Head of caudate nucleus (tissue), 42 donors: Measurements from ENCODE around the gene APPL2.
"Not testable (repeated sequence)": the region's sequence is repeated elsewhere in the genome, so short reads cannot be mapped to it uniquely, and the experiment has no call there.

Experiments
- DNase-seq, 42 donors: peaks; one replicate each; pipeline versions ENCODE4 v3.0.0 to v3.0.0-alpha.2; 2020 to 2021; ENCODE audit warnings: mixed read lengths in 7 of 42
- intact Hi-C: fragments of 100-400 bp; cut with DNase I; formaldehyde crosslinking; loops from one replicate; pipeline ENCODE4 v1.15.0; 2022

The APPL2 gene

DNA sequence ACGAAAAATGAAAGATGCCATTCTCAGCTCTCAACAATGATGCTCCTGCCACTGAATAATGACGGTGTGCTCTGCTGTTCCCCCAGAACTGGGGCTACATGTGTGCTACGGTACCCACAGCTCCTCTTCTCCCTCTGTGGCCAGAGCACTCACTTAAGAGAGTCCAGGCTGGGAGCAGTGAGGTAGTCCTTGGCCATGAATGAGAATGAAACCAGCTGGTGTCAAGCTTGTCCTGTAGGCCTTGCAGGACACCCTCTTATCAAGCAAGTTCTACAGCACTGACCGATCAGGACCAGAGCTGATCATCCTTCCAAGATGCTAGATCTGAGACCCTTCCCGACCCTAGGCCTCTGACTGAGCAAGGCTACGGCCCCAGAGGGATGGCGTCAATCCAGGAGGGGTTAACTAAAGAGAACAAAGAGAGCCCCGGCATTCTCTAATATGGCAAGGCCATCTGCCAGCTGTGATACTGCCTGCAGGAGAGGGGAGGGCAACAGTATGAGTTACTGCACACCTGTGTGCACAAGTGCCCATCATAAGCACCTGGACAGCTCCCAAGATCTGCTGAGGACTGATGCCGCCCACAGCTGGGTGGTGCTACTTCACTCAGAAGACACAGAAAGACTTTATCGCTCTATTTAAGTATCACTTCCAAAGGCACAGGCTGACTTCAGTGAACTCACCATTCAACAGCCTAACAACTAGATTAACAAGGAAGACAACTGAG lies 30.5 kb downstream of the APPL2 start:
- DNase-seq: no peak

DNA sequence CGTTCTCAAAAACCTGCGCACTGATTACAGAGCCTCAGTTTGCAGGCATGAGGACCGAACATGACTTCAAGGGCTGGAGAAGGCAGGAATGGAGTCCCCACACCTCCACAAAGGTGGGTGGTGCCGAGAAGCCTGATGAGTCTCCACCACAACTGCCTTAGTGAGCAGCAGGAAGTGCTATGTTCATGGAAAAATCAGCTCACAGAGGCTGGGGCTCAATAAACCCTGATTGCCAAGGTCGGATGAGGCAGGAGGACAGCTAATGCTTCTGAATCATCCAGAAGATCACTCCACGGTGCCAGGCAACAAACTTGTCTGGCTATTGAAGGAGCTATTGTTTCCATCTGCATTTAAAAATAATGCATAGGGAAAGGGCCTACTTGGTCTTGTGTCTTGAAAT lies 31.1 kb downstream of the APPL2 start:
- peak in 1 of 42 donors; percentile 35 for DNase-seq
- intact Hi-C loops: no loop called here

More for the DNA sequence above, 30.5 kb downstream of the APPL2 start:
- intact Hi-C loops: no loop called here

- DNase-seq: peak in 1 of 42 donors; percentile 10
- intact Hi-C loops: no loop called here
Observed at GRCh38 chr12:105204127-105204526, 31.8 kb downstream of the APPL2 start.

DNA sequence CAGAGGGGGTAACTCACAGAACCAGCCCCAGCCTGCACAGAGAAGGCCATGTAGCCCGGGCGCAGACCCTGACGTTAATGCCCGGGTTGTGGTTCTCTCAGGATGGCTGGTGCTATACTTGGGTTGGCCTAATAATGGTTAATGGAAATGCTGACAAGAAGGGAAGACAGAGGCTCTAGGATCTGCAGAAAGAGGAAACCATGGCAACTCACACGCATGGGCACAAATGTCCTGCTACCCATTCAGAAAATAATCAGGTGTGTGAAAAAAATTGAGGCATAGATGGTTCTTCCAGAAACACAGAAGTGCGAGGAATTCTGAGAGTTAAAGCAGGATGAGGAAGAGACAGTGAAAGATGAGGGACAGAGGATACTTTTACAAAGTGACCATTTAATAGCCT lies 33.8 kb downstream of the APPL2 start:
- DNase-seq: peak in 1 of 42 donors; percentile 22
- intact Hi-C loops: no loop called here

DNA sequence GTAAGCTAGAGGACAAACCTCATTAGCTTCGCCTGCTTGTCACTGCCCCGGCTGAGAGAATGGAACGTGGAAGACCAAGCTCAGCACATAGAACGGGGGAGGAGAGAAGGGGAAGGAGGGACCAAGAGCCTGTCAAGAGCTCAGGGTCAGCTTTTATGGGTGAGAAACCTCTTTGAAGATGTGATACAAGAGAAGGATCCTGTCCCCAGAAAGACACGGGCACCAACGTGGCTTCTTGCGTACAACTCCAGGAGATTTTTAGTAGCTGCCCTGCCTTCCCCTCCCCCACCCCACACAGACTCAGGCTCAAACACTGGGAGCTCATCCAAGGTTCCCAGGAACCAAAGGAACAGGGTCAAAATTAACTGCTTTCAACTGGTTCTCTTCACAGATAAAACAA lies 34.7 kb downstream of the APPL2 start:
- intact Hi-C loops: no loop called here
- DNase-seq: peak in 3 of 42 donors; percentile 21 to 46 (median 44)

GRCh38 chr12:105200385-105200784 lies 35.6 kb downstream of the APPL2 start:
- intact Hi-C loops: no loop called here
- DNase-seq: peak in 1 of 42 donors; percentile 13

DNA sequence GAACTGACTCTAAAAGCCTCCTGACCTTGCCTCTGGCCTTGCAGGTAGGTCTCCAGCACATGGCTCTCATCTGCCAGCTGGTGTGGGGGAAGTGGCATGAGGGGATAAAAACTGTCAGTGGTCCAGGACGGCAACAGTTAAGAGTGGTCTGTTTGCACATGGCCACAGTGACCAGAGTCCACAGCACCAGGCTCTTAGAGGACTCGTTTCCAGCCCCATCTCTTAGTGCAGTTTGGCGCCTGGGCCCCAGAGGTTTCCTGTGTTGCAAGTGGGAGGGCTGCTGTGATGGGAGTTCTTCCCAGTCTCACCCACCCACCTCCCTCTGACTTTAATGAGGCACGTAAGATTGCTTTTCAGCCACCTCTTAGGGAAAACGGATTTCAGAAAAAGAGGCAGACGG lies 37.0 kb downstream of the APPL2 start:
- intact Hi-C loops: no loop called here
- DNase-seq: peak in 29 of 42 donors; percentile 11 to 82 (median 50)

GRCh38 chr12:105196090-105196489 lies 39.9 kb downstream of the APPL2 start:
- intact Hi-C loops: no loop called here
- no peak for DNase-seq

DNA sequence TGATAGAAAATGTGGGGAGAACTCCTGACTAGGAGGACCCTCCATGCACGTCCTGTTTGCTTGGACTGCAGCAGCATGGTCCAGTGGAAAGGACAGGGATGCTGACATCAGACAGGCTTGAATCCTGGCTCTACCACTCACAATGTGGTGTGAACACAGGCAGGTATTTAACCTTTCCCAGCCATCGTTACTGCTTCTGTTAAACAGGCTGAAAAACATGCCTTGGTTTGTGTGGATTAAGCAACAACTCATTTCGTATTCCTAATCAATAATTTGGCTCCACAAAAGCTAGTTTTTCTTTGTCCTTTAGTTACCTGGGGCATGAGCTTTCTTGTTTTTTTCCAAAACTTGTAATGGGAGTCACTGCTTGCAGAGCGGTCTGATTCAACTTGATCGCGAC lies 41.0 kb downstream of the APPL2 start:
- intact Hi-C loops: no loop called here
- DNase-seq: no peak

DNA sequence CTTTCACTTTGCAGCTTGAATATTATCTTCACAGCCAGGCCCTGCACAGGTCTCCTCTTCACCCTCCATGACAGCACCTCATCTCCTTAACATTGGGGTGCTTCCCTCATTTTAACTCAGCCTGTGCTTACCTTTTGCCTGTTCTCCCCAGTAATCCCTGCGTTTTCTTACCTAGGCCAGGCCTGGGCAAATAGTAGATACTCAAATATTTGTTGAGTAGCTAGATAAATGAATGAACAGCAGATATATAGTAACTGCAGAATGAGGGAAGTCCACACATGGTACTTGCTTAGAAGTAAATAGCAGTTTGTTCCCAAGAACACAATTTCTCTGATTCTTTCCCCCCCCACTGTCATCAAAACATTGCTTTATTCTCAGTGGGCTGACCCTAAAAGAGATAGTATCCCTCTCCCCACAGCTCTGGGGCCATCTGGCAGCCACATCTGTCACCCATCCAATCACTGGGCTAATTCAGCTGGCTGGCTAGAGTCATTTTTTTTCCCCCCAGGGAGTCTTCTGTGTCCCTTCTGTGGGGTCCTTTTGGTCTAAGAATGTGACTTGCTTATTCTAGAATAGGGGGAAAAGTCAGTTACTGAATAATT lies 43.2 kb downstream of the APPL2 start:
- intact Hi-C loops: no loop called here
- peak in 23 of 42 donors; percentile 14 to 67 (median 43) for DNase-seq

GRCh38 chr12:105190530-105190929 lies 45.4 kb downstream of the APPL2 start:
- no peak for DNase-seq
- intact Hi-C loops: no loop called here

GRCh38 chr12:105189293-105189692 lies 46.7 kb downstream of the APPL2 start:
- no peak for DNase-seq
- intact Hi-C loops: no loop called here

DNA sequence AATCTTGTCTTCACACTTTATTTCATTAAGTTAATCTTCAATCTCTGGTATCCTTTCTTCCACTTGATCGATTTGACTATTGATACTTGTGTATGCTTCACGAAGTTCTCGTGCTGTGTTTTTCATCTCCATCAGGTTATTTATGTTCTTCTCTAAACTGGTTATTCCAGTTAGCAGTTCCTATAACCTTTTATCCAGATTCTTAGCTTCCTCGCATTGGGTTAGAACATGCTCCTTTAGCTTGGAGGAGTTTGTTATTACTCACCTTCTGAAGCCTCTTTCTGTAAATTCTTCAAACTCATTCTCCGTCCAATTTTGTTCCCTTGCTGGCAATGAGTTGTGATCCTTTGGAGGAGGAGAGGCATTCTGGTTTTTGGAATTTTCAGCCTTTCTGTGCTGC lies 52.0 kb downstream of the APPL2 start:
- intact Hi-C loops, DNase-seq: not testable (repeated sequence)

- intact Hi-C loops, DNase-seq: not testable (repeated sequence)
Observed at GRCh38 chr12:105183406-105183805, 52.6 kb downstream of the APPL2 start.

DNA sequence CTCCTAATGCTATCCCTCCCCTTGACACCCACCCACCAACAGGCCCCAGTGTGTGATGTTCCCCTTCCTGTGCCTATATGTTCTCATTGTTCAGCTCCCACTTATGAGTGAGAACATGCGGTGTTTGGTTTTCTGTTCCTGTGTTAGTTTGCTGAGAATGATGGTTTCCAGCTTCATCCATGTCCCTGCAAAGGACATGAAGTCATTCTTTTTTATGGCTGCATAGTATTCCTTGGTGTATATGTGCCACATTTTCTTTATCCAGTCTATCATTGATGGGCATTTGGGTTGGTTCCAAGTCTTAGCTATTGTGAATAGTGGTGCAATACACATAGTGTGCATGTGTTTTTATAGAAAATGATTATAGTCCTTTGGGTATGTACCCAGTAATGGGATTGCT lies 56.9 kb downstream of the APPL2 start:
- intact Hi-C loops, DNase-seq: not testable (repeated sequence)

DNA sequence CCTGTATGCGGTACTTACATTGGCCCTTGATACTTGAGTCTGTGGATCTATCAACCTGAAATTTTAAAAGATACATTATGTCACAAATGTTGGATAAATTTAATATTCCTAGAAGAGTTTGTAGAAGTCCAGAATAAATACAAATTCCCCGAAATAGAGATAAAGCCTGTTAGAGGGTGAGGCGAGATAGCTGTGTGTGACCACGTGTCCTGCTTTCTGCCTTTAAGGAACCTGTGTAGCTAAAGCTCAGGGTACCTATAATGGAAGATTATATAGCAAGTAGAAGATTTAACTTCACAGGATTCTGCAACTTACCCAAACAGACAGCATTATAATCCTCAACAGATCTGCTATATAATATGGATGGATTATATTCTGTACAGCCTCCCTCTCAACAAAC lies 58.8 kb downstream of the APPL2 start:
- intact Hi-C loops: no loop called here

GRCh38 chr12:105175397-105175990 lies 60.5 kb downstream of the APPL2 start:
- intact Hi-C loops: no loop called here
- DNase-seq: no peak

More for the DNA sequence above, 58.8 kb downstream of the APPL2 start:
- DNase-seq: no peak

- intact Hi-C loops: no loop called here
- DNase-seq: no peak
Observed at GRCh38 chr12:105171691-105172436, 64.1 kb downstream of the APPL2 start.

- intact Hi-C loops: no loop called here
- no peak for DNase-seq
Observed at GRCh38 chr12:105170139-105170538, 65.8 kb downstream of the APPL2 start.

GRCh38 chr12:105168006-105168405 lies 68.0 kb downstream of the APPL2 start:
- intact Hi-C loops: no loop called here
- DNase-seq: no peak
